MV-4-11 (cell line): ENCODE data around the gene BAZ2B.

Experiments
- DNase-seq: peaks from one replicate; lab custom pipeline; 2025; lab: John Stamatoyannopoulos, UW

The BAZ2B gene

DNA sequence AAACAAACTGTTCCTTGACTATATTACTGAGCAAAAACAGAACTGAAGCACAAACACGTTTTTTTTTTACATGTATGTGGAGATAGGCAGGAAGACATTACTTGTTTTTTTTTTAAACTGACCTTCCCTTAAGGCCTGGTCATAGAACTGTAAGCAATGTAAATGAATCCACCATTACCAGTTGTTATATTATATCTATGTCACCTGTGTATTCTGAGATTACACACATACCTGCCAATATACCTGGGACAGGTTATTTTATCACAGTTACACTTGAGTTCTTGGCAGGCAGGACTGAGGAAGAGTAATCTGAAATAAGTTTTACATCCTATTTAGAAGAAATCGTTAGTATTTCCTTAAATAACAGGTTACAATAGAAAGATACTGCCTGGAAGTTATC, 155.3 kb downstream of the BAZ2B start:
- DNase-seq = no peak

DNA sequence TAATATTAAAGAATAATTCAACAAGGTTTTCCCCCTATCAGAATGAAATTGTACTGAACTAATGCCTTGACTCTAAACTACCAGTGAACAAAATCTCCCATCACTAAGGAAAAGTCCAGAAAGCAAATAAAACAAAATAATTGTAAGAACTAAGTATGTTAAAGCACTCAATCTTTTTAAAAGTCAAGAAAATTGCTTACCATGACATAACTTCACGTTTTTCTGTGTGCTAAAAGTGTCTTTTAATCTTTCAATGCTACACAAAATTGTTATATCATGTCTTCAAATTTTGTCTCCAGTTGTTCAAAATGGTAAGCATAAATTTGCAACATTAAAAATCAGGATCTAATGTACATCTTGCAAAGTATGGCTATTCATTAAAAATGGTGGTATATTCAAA, 156.1 kb downstream of the BAZ2B start:
- no peak for DNase-seq

DNA sequence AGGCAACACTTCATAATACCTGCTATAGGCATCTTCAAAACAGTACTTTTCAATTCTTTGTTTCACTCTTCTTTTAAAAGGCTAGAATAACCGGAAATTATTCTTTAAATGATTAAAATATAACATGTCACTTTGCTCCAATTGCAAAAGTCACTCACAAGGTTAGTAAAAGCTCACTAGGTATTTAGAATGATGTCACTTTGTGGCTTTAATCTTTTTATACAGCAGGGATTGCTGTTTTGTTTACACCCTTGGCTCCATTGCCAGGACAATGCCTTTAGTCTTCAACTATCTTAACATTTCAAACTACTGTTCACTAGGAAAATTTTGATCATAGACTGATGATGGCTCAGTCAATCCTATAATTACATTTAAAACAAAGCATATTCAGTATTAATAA, 157.1 kb downstream of the BAZ2B start:
- no peak for DNase-seq

DNA sequence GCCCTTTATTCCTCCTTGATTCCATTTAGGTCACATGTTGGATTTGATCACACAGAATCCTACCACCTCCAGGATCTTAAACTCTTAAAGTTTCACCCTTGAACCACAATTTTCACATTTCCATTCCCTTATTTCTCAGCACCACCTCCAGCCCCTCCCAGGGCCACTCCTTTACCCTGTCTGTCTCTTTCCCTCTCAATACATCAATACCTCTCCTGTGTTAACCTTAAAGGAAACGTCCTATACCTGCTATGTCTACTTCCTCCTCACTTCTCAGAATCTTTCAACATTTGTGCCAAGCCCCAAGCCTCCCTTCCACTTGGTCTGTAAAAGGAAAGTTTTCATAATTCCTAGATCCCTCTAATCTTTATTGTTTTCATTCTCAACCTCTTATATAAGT, 158.8 kb downstream of the BAZ2B start:
- DNase-seq = no peak

DNA sequence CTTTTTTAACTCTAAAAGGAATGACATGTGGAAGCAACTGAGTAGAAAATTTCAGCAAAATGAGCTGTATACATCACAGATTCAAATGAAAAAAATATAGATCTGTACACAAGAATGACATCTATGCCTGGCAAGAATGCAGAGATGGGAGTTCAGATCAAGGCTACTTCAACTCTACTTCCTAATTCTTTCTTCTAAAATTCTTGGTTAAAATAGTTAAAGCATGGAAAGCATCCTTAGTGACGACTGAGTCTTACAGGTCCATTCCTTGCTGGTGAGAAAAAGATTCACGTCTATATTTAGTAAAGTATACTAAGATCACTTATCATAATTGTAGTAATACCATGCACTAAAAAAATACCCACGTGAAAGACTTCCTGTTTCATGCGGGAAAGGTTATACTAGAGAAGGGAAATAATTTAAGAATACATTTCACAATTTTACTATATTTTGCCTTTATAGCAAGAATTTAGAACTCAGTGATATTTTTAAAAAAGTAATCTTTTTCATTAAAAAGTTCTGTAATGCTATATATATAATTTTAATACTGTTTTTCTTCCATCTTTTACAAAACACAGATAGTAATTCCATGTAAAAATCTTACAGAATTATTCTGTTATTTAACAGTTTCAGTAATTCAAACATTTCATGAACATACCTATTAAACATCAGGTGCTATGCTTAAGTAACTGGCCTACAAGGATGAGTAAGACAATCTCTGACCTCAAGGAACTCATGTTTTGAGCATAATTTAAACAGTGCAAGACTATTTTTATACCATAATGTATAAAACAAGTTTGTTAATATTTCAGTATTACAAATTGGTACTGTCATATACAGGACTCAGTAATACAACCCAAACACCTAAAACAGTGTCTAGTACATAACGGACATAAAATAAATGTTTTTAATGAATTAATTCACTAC, 159.6 kb downstream of the BAZ2B start:
- peak; percentile 34 for DNase-seq

DNA sequence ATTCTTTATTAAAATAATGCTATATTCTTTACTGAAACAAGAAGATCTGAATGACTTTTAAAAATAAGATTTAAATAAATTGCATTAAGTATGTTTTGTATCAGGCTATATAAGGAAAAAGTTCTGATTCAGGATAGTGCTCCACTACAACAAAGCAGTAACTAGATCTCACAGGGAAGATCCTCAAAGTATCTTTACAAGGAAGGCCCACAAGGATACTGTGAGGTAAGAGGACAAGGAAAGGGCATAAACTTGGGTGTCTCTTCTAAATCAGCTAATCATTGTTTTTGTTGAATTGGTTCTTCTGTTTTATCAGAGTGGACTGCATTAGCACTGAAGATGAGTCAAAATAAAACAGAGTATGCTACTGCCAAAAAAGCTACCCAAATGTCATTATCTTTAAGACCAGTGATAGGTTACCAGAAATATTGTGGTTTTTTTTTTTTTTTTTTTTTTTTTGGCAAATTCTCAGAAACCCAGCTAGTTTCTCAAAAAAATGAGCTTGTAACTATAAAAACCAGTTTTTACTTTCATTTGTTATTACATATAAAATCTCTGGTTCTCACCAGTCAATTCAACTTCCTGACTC, 160.9 kb downstream of the BAZ2B start:
- DNase-seq = no peak

DNA sequence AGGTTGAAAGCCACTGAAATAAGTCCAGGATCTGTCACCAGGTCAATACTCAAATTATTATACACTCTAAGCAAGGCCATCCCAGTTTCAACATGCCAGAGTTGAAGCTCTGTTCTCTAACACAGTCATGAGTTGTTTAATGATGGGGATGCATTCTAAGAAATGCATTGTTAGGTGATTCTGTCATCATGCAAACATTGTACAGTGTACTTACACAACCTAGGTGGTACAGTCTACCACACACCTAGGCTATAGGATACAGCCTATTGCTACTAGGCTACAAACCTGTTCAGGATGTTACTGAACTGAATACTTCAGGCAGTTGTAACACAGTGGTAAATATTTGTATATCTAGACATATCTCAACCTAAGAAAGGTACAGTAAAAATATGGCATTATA, 162.2 kb downstream of the BAZ2B start:
- DNase-seq = no peak

DNA sequence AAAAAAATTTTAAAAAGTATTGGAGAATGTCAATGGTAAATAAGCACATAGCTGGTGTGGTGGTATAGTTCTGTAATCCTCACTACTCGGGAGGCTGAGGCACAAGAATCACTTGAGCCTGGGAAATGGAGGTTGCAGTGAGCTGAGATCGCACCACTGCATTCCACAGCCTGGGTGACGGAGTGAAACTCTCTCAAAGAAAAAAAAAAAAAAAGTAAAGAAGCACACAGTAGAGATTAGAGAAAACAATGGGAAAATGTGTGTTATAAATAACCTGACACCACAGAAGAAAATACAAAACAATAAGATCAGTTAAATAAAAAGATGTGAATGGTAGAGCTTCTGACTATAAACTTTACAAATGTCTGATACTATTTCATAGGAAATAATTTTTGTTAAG, 166.2 kb downstream of the BAZ2B start:
- DNase-seq = no peak

DNA sequence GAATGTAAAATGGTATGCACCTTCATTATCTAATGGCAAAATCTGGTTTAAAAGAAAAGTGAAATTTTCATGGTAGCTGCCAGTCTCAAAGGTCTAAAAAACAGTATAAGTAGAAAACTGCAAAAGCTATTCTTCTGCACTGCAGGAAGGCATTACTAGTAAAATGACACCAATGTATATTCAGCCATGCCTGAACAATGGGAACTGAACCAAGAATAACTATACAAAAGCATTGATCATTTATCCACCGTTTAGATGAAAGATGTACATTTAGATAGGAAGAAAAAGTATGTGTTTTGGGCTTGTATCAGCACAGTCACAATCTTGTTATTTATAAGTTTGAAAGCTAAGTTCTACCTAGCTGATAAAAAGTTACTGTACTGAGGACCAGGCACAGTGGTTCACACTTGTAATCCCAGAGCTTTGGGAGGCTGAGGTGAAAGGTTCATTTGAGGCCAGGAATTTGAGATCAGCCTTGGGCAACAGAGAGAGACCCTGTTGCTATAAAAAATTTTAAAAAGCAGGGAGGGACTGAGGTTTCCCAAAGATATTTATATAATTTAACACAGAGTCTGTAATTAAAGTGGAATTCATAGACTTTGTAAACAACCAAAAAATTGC, 166.7 kb downstream of the BAZ2B start:
- DNase-seq = no peak

DNA sequence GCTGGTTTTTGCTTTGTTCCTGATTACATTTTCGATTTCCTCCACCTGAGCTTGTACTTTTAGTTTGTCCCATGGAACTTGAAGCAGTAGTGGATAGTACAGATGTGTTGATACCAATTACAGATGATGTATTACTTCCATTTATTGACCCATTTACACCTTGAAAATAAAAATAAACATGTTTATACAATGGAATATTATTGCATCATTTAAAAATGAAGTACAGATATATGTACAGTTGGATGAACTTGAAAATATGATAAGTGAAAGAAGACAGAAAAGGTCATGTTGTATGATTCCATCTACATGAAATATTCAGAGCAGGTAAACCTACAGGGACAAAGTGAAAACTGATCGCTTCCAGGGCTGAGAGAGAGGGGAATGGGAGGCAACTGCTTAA, 169.5 kb downstream of the BAZ2B start:
- DNase-seq = no peak

DNA sequence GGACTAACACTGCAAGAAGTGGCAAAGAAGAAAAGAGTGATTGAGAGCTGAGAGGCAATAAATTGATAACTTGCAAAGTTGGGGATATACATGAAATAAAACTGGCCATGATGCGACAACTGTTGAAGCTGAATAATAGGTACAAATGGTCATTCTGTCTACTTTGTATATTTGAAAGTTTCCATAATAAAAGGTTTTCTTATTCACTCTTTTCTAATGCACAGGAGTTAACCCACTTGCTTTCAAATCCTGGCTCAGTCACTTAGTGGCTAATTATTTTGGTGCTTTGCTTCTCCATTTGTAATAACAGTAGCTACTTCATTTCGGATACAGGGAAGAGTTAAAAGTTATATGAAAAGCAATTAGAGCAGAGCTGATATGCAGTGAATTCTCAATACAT, 170.1 kb downstream of the BAZ2B start:
- no peak for DNase-seq

DNA sequence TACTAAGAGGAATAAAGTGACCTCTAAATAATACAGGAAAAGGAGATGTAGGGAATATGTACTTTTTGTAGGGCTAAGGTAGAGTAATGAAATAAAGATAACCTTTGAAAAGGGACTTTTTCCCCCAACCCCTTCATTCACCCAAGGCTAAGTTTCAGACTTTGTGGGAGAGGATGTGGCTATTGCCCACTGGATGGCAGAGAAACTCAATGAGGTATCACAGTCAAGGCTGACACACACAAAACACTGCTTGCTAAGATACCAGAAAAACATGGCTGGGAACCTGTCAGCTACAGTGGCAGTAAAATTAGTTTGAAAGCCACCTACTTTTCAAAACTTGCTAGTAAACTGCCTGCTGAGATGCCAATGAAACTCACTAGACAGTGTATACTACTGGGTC, 171.0 kb downstream of the BAZ2B start:
- no peak for DNase-seq

DNA sequence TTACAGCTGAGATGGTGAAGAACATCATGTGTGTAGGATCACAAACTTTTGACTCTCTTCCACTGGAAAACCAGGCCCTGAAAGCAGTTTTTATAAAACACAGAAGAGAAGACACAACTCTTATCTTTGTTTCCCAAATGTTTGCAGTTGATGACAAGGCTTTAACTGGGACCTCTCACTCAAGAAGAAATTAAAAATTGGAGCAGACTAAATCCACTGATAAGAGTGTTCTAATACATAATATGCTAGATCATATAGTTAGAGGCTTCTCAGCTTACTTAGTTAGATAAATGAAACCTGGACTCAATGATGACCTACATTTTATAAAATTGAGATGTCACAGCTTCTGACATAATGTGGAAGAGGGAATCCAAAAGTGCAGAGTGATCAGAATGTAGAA, 171.6 kb downstream of the BAZ2B start:
- DNase-seq = no peak

DNA sequence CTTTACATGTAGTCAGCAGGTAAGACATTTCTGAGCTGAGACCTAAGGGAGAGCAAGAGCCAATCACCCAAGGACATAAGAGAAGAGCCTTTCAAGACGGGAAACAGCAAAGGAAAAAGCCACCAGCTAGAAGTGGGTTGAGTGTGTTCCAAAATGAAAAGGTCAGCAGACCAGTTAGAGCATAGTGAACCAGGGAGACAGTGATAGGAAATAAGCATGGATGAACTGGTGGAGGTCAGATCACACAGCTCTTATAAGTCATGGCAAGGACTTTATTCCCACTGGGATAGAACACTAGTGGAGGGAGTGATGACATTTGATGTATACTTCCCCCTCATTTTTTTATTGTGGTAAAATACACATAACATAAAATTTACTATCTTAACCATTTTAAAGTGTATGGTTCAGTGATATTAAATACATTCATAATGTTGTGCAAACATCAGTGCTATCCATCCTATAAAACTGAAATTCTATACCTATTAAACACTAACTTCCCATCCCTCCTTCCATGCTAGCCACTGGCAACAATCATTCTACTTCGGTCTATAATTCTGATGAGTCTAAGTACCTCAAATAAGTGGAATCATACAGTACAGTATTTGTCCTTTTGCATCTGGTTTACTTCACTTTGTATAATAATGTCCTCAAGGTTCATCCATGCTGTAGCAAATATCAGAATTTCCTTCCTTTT, 174.0 kb downstream of the BAZ2B start:
- DNase-seq = no peak

DNA sequence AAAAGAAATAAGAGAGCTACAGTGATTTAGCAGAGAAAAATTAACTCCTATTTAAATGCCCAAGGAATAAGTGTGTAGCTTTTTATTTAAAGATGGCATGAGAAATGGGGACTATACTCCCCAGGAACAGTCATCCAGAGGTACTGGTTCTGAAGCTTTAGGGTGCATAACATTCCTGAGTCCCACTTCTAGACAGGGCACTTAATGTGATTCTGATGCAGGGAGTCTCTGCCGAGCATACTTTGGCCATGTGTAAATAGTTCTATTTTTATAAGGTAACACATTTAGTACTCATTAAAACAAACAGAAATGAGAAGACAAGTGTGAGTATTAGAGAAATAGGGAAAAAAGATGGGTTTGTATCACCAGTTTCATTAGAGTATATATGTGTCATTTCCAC, 175.2 kb downstream of the BAZ2B start:
- DNase-seq = no peak

DNA sequence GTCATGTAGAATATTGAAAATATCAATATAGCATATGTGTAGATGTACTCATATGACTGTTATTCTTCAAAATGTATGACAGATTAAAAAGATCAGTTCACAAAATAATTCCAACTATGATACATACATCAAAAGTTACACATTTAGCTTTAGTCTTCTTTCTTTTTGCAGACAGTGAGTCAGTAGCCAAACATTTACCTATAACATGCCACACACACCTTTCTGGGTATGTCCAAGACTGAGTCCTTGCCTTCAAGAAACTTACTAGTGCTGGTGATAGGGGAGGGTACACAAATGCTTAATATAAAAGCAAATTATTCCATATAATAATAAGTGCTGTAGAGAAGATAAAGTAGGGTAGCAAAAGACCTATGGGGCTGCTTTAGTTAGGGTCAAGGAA, 176.9 kb downstream of the BAZ2B start:
- DNase-seq = no peak

DNA sequence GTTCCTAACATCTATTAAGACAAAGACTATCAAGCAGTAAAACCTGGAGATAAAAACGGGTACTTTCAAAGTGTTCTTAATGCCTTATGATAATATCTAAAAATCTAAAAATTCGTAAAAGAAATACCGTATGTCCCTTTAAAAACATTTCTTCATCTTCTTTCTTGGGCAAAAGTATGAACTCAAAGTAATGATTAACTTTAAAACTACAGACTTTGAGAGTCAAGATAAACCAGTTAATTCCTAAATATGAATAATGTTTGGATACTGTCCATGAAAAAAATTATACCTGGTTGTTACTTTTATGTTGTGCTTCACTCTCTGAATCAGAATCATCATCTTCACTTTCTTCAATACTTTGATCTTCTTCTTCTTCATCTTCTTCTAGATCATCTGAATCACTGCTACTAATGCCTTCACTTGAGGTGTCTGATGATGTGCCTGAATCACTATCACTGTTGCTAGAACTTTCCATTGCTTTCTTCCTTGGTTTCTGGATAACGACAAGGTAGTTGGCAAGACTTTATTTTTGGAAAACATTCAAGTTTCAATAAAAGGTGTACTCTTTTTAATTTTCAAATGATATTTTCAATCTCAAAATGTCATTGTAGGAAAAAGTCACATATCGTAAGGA, 177.5 kb downstream of the BAZ2B start:
- DNase-seq = no peak

DNA sequence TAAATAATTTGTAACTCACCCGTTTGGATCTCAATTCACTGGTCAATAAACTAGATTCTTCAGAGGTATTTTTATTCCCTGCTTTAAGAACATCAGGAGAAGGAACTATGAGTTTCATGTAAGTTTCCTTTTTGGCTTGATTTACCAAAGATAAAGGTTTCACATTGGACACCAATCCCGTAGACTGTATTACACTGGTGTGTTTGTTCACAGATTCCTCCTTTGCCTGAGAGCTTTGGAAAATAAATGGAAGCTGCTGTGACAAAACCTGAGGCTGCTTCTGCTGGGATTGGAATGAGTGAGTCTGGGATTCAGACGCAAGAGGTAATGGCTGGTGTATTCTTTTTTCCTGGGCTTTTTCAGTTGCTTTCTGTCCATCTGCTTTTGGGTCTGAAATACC, 178.1 kb downstream of the BAZ2B start:
- DNase-seq = no peak

DNA sequence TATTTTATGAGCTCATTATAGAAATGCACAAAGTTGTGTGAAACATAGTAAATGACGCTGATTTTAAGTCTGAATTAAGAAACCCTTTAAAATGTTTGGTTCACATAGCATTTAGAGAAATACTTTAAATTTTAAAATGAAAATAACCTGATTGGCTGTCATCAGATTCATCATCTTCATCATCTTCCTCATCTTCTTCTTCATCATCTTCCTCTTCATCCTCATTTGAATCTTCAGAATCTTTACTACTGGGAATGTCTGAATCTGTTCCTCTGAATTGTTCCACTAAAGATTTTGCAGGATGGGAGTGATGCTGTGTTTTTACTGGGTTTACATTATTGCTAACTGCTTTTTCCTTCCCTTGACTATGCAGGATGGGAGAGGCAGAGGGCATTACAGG, 183.7 kb downstream of the BAZ2B start:
- DNase-seq = no peak

DNA sequence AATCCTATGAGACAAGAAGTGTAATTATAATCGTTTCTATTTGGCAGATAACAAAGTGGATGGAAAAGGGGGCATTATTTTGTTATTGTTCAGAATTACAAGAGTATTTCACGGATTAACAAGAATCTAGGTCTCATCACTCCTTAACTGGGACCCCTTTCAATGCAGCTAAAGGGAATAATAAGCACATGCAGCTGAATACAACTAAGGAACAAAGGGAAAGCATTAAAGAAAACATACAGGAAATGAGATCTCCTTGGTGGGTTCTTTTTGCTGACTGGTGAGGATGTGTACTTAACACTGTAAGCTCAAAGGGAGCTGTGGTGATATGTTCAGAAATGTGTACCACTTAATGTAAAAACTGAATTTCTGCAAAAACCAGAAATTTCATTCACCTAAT, 189.3 kb downstream of the BAZ2B start:
- DNase-seq = no peak

DNA sequence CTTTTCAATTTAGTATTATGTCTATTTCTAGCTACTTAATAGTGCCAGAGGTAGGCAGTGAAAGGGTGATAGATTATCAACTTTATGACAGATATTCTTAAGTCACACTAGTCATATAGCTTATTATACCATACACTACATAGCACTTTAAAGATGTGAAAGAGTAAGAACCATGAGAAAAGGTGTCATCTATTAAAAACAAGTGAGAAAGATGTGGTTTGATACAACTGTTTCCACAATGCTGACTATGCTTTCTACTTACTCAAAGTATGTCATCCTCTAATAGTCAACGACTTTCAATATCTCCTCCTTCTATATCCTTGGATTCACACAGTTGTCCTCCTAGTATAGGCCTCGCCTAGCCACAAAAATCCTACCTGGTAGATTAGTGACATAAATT, 196.9 kb downstream of the BAZ2B start:
- no peak for DNase-seq

DNA sequence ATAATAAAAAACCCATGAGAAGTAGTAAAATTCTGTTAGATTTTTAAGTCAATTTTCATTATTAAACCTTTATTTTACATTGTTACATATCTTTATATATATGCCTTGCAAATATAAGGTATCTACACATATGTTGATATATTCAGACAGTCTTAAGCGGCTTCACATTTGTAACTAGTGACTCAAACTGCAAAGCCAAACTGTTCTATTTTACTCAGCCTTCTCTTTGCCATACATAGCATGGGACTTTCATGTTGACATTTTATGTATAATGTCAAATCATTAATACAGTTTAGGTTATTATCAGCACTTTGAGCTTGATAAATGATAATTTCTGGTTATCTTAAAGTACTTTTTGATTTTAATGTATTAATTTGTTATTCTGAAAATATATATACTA, 204.9 kb downstream of the BAZ2B start:
- no peak for DNase-seq
